Glutamatergic neuron (in vitro differentiated cells): Measurements from ENCODE around the gene ABCE1. TPM values are rescaled to one million over a fixed set of nuclear protein-coding genes. Genes with fewer than 3 reads are reported as not detected.

ENCODE experiments used
- DNase-seq: peaks from one replicate; pipeline ENCODE4 v3.0.0; 2022
- H3K27ac Mint-ChIP-seq: one replicate; pipeline ENCODE4 v1.8.0; 2020; ENCODE audit warnings: mild to moderate bottlenecking, mixed read lengths, inconsistent platforms; ENCODE audit not compliant: unreplicated experiment
- H3K27me3 Mint-ChIP-seq: one replicate; pipeline ENCODE4 v1.8.0; 2020; ENCODE audit warnings: mild to moderate bottlenecking, moderate library complexity, mixed read lengths, inconsistent platforms; ENCODE audit not compliant: unreplicated experiment
- H3K36me3 Mint-ChIP-seq: one replicate; pipeline ENCODE4 v1.8.0; 2020; ENCODE audit warnings: mild to moderate bottlenecking, mixed read lengths, inconsistent platforms; ENCODE audit not compliant: unreplicated experiment
- H3K4me1 Mint-ChIP-seq: one replicate; pipeline ENCODE4 v1.8.0; 2020; ENCODE audit warnings: mild to moderate bottlenecking, low read depth, mixed read lengths, inconsistent platforms; ENCODE audit not compliant: unreplicated experiment
- H3K4me3 Mint-ChIP-seq: one replicate; pipeline ENCODE4 v1.8.0; 2020; ENCODE audit warnings: mild to moderate bottlenecking, mixed read lengths, inconsistent platforms; ENCODE audit not compliant: unreplicated experiment
- H3K9me3 Mint-ChIP-seq: one replicate; pipeline ENCODE4 v1.8.0; 2020; ENCODE audit warnings: mild to moderate bottlenecking, moderate library complexity, mixed read lengths, inconsistent platforms; ENCODE audit not compliant: unreplicated experiment
- total RNA-seq: library from RNA; stranded (reverse); fragmentation: NEBNext Ultra II Directional; extraction: Animal tissue kit (Norgen Biotek cat#: 25700); gene quantifications from one replicate; pipeline ENCODE4 v1.2.1, GENCODE V29; 2021; ENCODE audit not compliant: unreplicated experiment
- TF ChIP-seq, protein P1 (sequence below): fragments of 200-600 bp; sonication (generic); IDR thresholded peaks from one replicate; pipeline ENCODE4 v1.5.0; 2021; ENCODE audit not compliant: partially characterized antibody, unreplicated experiment

Gene ABCE1
- total RNA-seq, 1 donor from 2014 or later: 36.2 TPM

DNA sequence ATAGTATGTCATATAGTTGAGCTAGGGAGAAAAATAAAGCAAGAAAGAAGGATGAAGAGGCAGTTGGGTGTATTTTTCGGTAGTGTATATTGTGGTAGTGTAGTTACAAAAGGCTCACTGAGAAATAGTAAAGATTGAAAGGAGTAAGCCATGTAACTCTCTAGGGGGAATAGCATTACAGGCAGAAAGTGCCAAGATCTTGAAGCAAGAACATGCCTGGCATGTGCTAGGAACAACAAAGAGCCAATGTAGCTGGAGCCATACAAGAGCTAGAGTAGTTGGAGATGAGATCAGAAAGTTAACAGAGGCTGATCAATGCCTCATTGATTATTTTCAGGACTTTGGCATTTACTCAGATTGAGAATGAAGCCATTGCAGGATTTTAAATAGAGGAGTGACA is 3.0 kb downstream of the ABCE1 start:
- H3K36me3 Mint-ChIP-seq: no peaks in the 10 kb centered on the region
- peaks cover 9% of the 10 kb centered on the region for H3K4me1 Mint-ChIP-seq
- TF ChIP-seq, protein P1, sequence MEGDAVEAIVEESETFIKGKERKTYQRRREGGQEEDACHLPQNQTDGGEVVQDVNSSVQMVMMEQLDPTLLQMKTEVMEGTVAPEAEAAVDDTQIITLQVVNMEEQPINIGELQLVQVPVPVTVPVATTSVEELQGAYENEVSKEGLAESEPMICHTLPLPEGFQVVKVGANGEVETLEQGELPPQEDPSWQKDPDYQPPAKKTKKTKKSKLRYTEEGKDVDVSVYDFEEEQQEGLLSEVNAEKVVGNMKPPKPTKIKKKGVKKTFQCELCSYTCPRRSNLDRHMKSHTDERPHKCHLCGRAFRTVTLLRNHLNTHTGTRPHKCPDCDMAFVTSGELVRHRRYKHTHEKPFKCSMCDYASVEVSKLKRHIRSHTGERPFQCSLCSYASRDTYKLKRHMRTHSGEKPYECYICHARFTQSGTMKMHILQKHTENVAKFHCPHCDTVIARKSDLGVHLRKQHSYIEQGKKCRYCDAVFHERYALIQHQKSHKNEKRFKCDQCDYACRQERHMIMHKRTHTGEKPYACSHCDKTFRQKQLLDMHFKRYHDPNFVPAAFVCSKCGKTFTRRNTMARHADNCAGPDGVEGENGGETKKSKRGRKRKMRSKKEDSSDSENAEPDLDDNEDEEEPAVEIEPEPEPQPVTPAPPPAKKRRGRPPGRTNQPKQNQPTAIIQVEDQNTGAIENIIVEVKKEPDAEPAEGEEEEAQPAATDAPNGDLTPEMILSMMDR: no peak
- H3K4me3 Mint-ChIP-seq: no peak overlapping the region
- H3K9me3 Mint-ChIP-seq: peaks cover 10% of the 10 kb centered on the region
- no peak for DNase-seq
- no peak overlapping the region for H3K27ac Mint-ChIP-seq
- peaks cover 6% of the 10 kb centered on the region for H3K27me3 Mint-ChIP-seq

DNA sequence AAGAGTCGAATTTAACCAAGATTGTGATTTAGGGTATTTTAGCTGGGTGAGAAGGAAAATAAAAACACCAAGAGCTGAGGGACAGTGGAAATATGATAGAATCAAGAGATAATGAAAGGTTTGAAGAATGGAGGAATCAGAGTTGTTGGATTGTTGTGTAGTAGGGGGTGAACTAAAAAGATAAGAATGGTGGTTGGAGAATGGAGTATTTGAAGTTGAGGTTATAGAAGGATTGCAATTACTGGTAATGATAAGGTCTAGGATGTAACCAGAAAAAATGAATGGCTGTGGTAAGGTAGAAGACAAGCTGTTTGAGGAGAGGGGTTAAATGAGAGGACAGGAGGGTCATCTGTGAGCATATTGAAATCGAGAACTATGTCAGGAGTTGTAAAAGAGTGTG is 4.5 kb downstream of the ABCE1 start:
- Mint-ChIP-seq H3K9me3 (peaks cover 6% of the 10 kb centered on the region), H3K4me3 (no peak overlapping the region), H3K27me3 (peaks cover 5% of the 10 kb centered on the region), H3K4me1 (peaks cover 6% of the 10 kb centered on the region), H3K27ac (no peak overlapping the region), H3K36me3 (no peaks in the 10 kb centered on the region)
- TF ChIP-seq, protein P1: no peak
- no peak for DNase-seq

DNA sequence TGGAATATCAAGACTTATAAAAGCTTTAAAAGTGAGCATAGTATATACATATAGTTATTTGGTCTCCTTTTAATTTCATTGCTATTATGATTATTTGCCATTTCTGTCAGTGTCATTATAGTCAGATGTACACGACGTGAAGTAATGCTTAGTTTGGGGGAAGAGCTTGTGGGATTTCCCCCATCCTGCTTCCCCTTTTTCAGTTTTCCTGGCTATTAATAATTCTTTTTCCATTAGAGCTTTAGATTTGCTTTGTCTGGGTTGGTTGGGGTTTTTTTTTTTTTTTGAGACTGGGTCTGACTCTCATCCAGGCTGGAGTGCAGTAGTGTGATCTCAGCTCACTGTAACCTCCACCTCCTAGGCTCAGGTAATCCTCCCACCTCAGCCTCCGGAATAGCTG is 5.4 kb downstream of the ABCE1 start:
- Mint-ChIP-seq H3K4me1 (peaks cover 6% of the 10 kb centered on the region), H3K27me3 (no peaks in the 10 kb centered on the region), H3K27ac (no peak overlapping the region), H3K4me3 (no peak overlapping the region), H3K36me3 (no peaks in the 10 kb centered on the region), H3K9me3 (no peaks in the 10 kb centered on the region)
- DNase-seq: no peak
- TF ChIP-seq, protein P1: no peak

DNA sequence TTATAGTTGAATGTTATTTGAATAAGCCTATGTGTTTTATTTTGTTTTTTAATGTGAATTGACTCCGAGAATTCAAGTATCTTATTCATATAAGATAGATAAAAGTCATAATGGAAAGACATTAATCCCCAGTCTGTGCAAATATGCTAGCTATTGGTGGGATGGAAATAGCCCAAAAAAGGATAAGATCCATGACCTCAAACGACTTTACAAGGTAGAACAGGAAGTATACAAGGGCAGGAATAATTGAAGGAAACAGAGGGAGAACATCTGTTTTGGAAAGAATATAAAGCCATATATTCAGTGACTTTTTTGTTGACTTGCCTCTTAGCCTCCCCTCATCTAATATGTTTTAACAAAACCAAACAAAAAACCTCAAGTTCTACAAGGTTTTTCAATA is 9.0 kb downstream of the ABCE1 start:
- Mint-ChIP-seq H3K4me1 (no peaks in the 10 kb centered on the region), H3K27ac (no peak overlapping the region), H3K27me3 (no peaks in the 10 kb centered on the region), H3K4me3 (no peak overlapping the region), H3K9me3 (no peaks in the 10 kb centered on the region), H3K36me3 (no peaks in the 10 kb centered on the region)
- DNase-seq: no peak
- TF ChIP-seq, protein P1: no peak

DNA sequence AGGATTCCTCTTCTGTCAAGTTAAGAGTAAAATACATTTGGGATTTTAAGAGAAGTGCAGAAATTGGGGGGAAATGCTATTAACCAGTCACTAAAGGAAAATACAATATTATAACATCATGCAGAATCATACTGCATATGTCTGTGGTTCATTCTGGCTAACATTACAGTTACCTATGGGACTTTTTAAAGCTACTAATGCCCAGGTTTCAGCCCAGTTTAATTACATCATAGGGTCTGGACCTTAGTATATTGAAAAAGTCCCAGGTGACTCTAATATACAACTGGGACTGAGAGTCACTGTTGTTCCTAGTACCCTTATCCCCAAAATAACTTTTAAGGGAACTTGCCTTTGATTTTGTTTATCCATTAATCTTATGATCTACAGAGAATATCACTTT is 10.0 kb downstream of the ABCE1 start:
- Mint-ChIP-seq H3K4me1 (no peaks in the 10 kb centered on the region), H3K9me3 (no peaks in the 10 kb centered on the region), H3K27me3 (no peaks in the 10 kb centered on the region), H3K27ac (no peak overlapping the region), H3K4me3 (no peak overlapping the region), H3K36me3 (no peaks in the 10 kb centered on the region)
- no peak for DNase-seq
- TF ChIP-seq, protein P1: no peak
